Trophoblast cell (in vitro differentiated cells and primary cell): ENCODE results near the gene ABITRAM.
"Not testable (repeated sequence)": the region's sequence is repeated elsewhere in the genome, so short reads cannot be mapped to it uniquely, and the experiment has no call there.

Source experiments
- DNase-seq, 2 donors: peaks; one replicate each; pipeline ENCODE4 v3.0.0-alpha.2; 2016
- H2AFZ ChIP-seq: 2 replicates; pipeline ENCODE4 v1.6.1; 2013; ENCODE audit warnings: low read length, moderate library complexity, mild to moderate bottlenecking; ENCODE audit not compliant: insufficient read depth, poor library complexity
- H2AK5ac ChIP-seq: 2 replicates; pipeline ENCODE4 v1.6.1; 2013; ENCODE audit warnings: mild to moderate bottlenecking, low read length
- H2BK120ac ChIP-seq: 2 replicates; pipeline ENCODE4 v1.6.1; 2013; ENCODE audit warnings: low read length, mild to moderate bottlenecking, moderate library complexity; ENCODE audit not compliant: insufficient read depth, poor library complexity
- H2BK12ac ChIP-seq: 2 replicates; pipeline ENCODE4 v1.6.1; 2013; ENCODE audit warnings: mild to moderate bottlenecking, low read length, moderate library complexity
- H2BK5ac ChIP-seq: 2 replicates; pipeline ENCODE4 v1.6.1; 2013; ENCODE audit warnings: low read length, low read depth, moderate library complexity, mild to moderate bottlenecking; ENCODE audit not compliant: poor library complexity
- H3K14ac ChIP-seq: 2 replicates; pipeline ENCODE4 v1.6.1; 2013; ENCODE audit warnings: mild to moderate bottlenecking, low read length
- H3K18ac ChIP-seq: 2 replicates; pipeline ENCODE4 v1.6.1; 2013; ENCODE audit warnings: mild to moderate bottlenecking, low read length
- H3K23ac ChIP-seq: 2 replicates; pipeline ENCODE4 v1.6.1; 2013; ENCODE audit warnings: low read length
- H3K27ac ChIP-seq: 2 replicates; pipeline ENCODE4 v1.5.1; 2013; ENCODE audit warnings: low read depth, mild to moderate bottlenecking, inconsistent platforms, low read length, moderate library complexity
- H3K27me3 ChIP-seq: 2 replicates; pipeline ENCODE4 v1.6.1; 2013; ENCODE audit warnings: inconsistent platforms, mild to moderate bottlenecking, low read length, moderate library complexity; ENCODE audit not compliant: insufficient read depth
- H3K36me3 ChIP-seq, 2 experiments: 1 replicate in 1 of 2; 2 replicates in 1 of 2; pipeline ENCODE4 v1.6.1; 2013; ENCODE audit warnings: low read length in 2 of 2, mild to moderate bottlenecking in 2 of 2, moderate library complexity in 1 of 2; ENCODE audit not compliant: insufficient read depth in 2 of 2, control insufficient read depth in 1 of 2
- H3K4ac ChIP-seq: 2 replicates; pipeline ENCODE4 v1.6.1; 2013; ENCODE audit warnings: low read depth, mild to moderate bottlenecking, low read length, moderate library complexity
- H3K4me1 ChIP-seq, 2 experiments: 1 replicate in 1 of 2; 2 replicates in 1 of 2; pipeline ENCODE4 v1.6.1; 2013; ENCODE audit warnings: low read length in 2 of 2, mild to moderate bottlenecking in 2 of 2, moderate library complexity in 1 of 2; ENCODE audit not compliant: insufficient read depth in 2 of 2, control insufficient read depth in 1 of 2
- H3K4me2 ChIP-seq: 2 replicates; pipeline ENCODE4 v1.6.1; 2013; ENCODE audit warnings: inconsistent platforms, mild to moderate bottlenecking, low read length, moderate library complexity
- H3K4me3 ChIP-seq: 2 replicates; pipeline ENCODE4 v1.5.1; 2013; ENCODE audit warnings: mild to moderate bottlenecking, low read depth, low read length, inconsistent platforms
- H3K79me1 ChIP-seq: one replicate; pipeline ENCODE4 v1.6.1; 2013; ENCODE audit warnings: low read length
- H3K79me2 ChIP-seq: 2 replicates; pipeline ENCODE4 v1.6.1; 2013; ENCODE audit warnings: low read length, mild to moderate bottlenecking; ENCODE audit not compliant: control insufficient read depth, insufficient read depth, poor library complexity
- H3K9ac ChIP-seq: 2 replicates; pipeline ENCODE4 v1.6.1; 2013; ENCODE audit warnings: mild to moderate bottlenecking, low read length
- H3K9me3 ChIP-seq: 2 replicates; pipeline ENCODE4 v1.6.1; 2013; ENCODE audit warnings: low read depth, mild to moderate bottlenecking, control low read depth, inconsistent platforms, low read length; ENCODE audit not compliant: insufficient read depth
- H4K12ac ChIP-seq: 2 replicates; pipeline ENCODE4 v1.6.1; 2013; ENCODE audit warnings: low read depth, mild to moderate bottlenecking, low read length, moderate library complexity
- H4K8ac ChIP-seq: 2 replicates; pipeline ENCODE4 v1.6.1; 2013; ENCODE audit warnings: low read depth, mild to moderate bottlenecking, low read length, moderate library complexity
- H4K91ac ChIP-seq: one replicate; pipeline ENCODE4 v1.6.1; 2013; ENCODE audit warnings: low read depth, mild to moderate bottlenecking, low read length, moderate library complexity
- WGBS: extraction: QIAGEN DNeasy Blood & Tissue Kit; methylation state at CpG from one replicate; pipeline ENCODE4 v1.1.7; 2013; ENCODE audit warnings: missing lambda C conversion rate; ENCODE audit not compliant: insufficient read length, insufficient coverage; ENCODE audit errors: extremely low coverage; 5-methylcytosine and 5-hydroxymethylcytosine counted together

ABITRAM gene

DNA sequence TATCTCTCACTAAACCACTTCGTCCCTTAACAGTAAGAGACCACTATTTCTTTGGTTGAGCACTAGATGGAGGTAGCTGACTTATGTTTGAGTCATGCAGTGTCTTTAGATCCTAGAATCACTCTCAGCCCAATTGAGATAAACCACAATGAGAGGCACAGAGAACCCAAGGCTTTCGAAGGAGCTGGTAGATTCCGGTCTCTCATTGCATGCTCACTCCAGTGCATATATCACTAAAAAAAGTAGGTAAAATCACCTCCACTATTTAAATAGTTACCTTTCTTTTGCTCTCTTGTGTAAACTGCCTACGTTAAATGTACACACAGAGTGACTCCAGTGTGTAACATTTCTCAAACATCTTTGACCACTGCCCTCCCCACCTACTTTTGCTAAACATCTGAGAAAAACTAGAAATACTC is 44.5 kb upstream of the ABITRAM start:
- Histone ChIP-seq H3K4ac (no peak overlapping the region), H3K4me3 (no peak overlapping the region), H3K23ac (no peak overlapping the region), H3K79me1 (no peaks in the 10 kb centered on the region), H2BK120ac (no peak overlapping the region), H4K8ac (no peak overlapping the region), H3K9ac (no peak overlapping the region), H2BK5ac (no peak overlapping the region), H3K27ac (no peak overlapping the region), H2AK5ac (no peak overlapping the region), H4K91ac (no peak overlapping the region), H3K9me3 (no peaks in the 10 kb centered on the region), H3K4me1 (no peaks in the 10 kb centered on the region), H2BK12ac (no peak overlapping the region), H3K4me2 (no peak overlapping the region), H2AFZ (no peak overlapping the region), H3K79me2 (no peaks in the 10 kb centered on the region), H3K27me3 (no peaks in the 10 kb centered on the region), H3K36me3 (peaks cover 18 to 31% of the 10 kb centered on the region in 2 experiments), H3K14ac (no peak overlapping the region), H4K12ac (no peak overlapping the region), H3K18ac (no peak overlapping the region)
- DNase-seq = peak in 1 of 2 donors; percentile 29
- WGBS = no CpG with 5 or more reads among the region's 4 CpGs

DNA sequence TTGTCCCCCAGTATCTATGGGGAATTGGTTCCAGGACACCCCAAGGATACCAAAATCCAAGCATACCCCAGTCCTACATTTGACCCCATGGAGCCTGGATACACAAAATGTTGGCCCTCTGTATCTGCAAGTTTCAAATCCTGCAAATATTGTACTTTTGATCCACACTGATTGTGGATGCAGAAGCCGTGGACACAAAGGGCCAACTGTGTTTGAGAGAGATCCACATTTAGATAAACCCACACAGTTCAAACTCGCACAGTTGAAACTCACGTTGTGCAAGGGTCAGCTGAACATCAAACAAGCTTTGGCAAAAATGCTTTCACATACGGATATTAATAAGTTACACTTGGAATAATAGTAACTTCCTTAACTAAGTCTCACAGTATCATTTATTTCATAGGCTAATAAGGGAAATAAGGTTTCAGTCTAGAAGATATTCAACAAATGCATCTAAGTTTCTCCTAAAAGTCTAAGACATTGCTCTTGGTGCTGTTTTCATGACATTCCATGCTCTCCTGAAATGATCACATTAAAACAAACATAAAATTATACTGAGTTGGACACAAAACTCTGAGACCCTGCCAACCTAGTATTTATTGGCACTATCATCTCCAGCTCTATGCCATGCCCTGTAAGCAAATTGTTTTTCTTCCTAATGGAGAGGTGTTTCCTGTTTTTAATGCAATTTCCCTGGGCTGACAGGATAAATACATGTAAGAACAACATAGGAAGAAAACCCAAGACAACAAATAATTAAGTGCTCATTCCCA is 39.8 kb upstream of the ABITRAM start:
- Histone ChIP-seq H3K14ac (no peak overlapping the region), H3K36me3 (peaks cover 25 to 42% of the 10 kb centered on the region in 2 experiments), H3K4me1 (no peaks in the 10 kb centered on the region), H3K4me3 (no peak overlapping the region), H3K9me3 (no peaks in the 10 kb centered on the region), H3K4ac (no peak overlapping the region), H2AK5ac (no peak overlapping the region), H2AFZ (no peak overlapping the region), H3K79me2 (no peaks in the 10 kb centered on the region), H4K8ac (no peak overlapping the region), H2BK12ac (no peak overlapping the region), H3K9ac (no peak overlapping the region), H2BK5ac (no peak overlapping the region), H4K91ac (no peak overlapping the region), H4K12ac (no peak overlapping the region), H3K4me2 (no peak overlapping the region), H3K27ac (no peak overlapping the region), H3K18ac (no peak overlapping the region), H3K23ac (no peak overlapping the region), H3K79me1 (no peaks in the 10 kb centered on the region), H3K27me3 (no peaks in the 10 kb centered on the region), H2BK120ac (no peak overlapping the region)
- no peak for DNase-seq
- WGBS = no CpG with 5 or more reads among the region's 4 CpGs

DNA sequence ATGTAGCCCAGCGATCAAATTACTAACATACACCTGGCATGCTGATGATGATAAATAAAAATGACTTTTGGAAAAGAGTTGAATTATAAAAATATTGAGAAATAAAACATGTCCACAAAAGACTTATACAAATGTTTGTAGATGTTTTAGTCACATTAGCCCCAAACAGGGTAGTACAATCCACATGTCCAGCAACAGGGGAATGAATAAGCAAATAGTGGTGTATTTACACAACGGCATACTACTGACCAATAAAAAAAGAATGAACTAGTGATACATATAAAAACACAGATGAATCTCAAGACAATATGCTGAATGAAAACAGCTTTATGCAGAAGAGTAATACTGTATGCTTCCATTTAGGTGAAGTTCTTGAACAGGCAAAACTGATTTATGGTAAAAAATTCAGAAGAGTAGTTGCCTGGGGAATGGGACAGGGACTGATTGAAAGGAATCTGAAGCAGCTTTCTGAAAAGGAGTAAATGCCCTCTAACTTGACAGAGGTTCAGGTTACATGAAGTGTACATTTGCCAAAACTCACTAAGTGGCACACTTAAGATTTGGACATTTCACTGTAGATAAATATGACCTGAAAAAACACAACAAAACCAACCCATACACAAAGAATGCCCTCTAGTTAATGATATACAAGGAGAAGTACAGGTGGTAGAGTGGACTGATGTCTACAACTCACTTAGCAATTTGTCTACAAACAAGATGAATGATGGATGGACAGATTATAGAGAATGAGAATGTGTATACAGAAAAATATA is 36.7 kb upstream of the ABITRAM start:
- no peaks in the 10 kb centered on the region for H3K79me1 ChIP-seq
- no peak overlapping the region for H3K27ac ChIP-seq
- H3K9me3 ChIP-seq = no peaks in the 10 kb centered on the region
- no peak overlapping the region for H3K4me2 ChIP-seq
- no peak overlapping the region for H3K4me3 ChIP-seq
- no peaks in the 10 kb centered on the region for H3K4me1 ChIP-seq
- no peak overlapping the region for H2AFZ ChIP-seq
- WGBS = no CpG with 5 or more reads among the region's 2 CpGs
- no peak overlapping the region for H2BK12ac ChIP-seq
- no peak overlapping the region for H2BK5ac ChIP-seq
- no peak overlapping the region for H3K18ac ChIP-seq
- no peak overlapping the region for H4K12ac ChIP-seq
- H2BK120ac ChIP-seq = no peak overlapping the region
- H3K4ac ChIP-seq = no peak overlapping the region
- H3K23ac ChIP-seq = no peak overlapping the region
- H4K8ac ChIP-seq = no peak overlapping the region
- H3K27me3 ChIP-seq = no peaks in the 10 kb centered on the region
- H4K91ac ChIP-seq = no peak overlapping the region
- DNase-seq = no peak
- no peaks in the 10 kb centered on the region for H3K79me2 ChIP-seq
- H2AK5ac ChIP-seq = no peak overlapping the region
- H3K14ac ChIP-seq = no peak overlapping the region
- peaks cover 14 to 35% of the 10 kb centered on the region in 2 experiments for H3K36me3 ChIP-seq
- H3K9ac ChIP-seq = no peak overlapping the region

- not testable (repeated sequence) for H4K12ac ChIP-seq, H3K4me1 ChIP-seq, DNase-seq
Observed at GRCh38 chr9:108899023-108899695, 35.0 kb upstream of the ABITRAM start.

More at GRCh38 chr9:108899023-108899695, 35.0 kb upstream of the ABITRAM start:
- H4K91ac ChIP-seq, H3K14ac ChIP-seq, H3K27me3 ChIP-seq, H2BK5ac ChIP-seq, H2BK12ac ChIP-seq, H3K79me1 ChIP-seq, H3K9ac ChIP-seq, H2AFZ ChIP-seq, H3K4me3 ChIP-seq, H3K4me2 ChIP-seq, H3K4ac ChIP-seq, H3K27ac ChIP-seq, H3K18ac ChIP-seq, H3K9me3 ChIP-seq, H2BK120ac ChIP-seq, H2AK5ac ChIP-seq, H4K8ac ChIP-seq, H3K79me2 ChIP-seq, H3K23ac ChIP-seq: not testable (repeated sequence)
- peaks cover 9 to 32% of the 10 kb centered on the region in 2 experiments for H3K36me3 ChIP-seq
- WGBS = no CpG with 5 or more reads among the region's 8 CpGs
